Thoracic aorta endothelial cell (primary cell): ENCODE data around the gene FAM50A. TPM values are rescaled to one million over a fixed set of nuclear protein-coding genes. Genes with fewer than 3 reads are reported as not detected.

Source experiments
- small RNA-seq: library from RNA; depleted of rRNA; stranded (forward); fragments of <200 nt; gene quantifications from one replicate; pipeline ENCODE3, GENCODE V24; 2012
- total RNA-seq: library from RNA; depleted of rRNA; stranded (reverse); fragments of >200 nt; gene quantifications from 2 replicates; pipeline ENCODE4 v1.2.3, GENCODE V29; 2012

FAM50A gene
- 30.4 and 43.2 TPM in 2 replicates for total RNA-seq

GRCh38 chrX:154443992-154444754 lies at the start of gene FAM50A:
FAM50A (plus strand) TSS chrX:154444141; CDS start chrX:154444236, 95 bp downstream.

GRCh38 chrX:154397888-154398667 lies 45.9 kb upstream of the FAM50A start, which contains the start of gene RPL10:
RPL10 (plus strand) TSS chrX:154398377; CDS start chrX:154398520, 143 bp downstream.

GRCh38 chrX:154409222-154409871 lies 34.6 kb upstream of the FAM50A start, which contains the start of gene DNASE1L1:
DNASE1L1 (minus strand) TSS chrX:154409254; CDS start chrX:154405568, 3,686 bp downstream.

GRCh38 chrX:154428176-154429171 lies 15.5 kb upstream of the FAM50A start, which contains the start of gene ATP6AP1:
ATP6AP1 (plus strand) TSS chrX:154428677; CDS start chrX:154428693, 16 bp downstream.

GRCh38 chrX:154436983-154437752 lies 6.8 kb upstream of the FAM50A start, which contains the start of gene GDI1:
GDI1 (plus strand) TSS chrX:154437154; CDS start chrX:154437255, 101 bp downstream.

GRCh38 chrX:154458116-154458953 lies 14.4 kb downstream of the FAM50A start, which contains the start of gene PLXNA3:
PLXNA3 (plus strand) TSS chrX:154458281; CDS start chrX:154460184, 1,903 bp downstream.

GRCh38 chrX:154478728-154479622 lies 35.0 kb downstream of the FAM50A start, which contains the start of gene LAGE3:
LAGE3 (minus strand) TSS chrX:154479281; CDS start chrX:154478915, 366 bp downstream.

GRCh38 chrX:154486396-154487207 lies 42.7 kb downstream of the FAM50A start, which contains the start of gene UBL4A:
UBL4A (minus strand) TSS chrX:154486615; CDS start chrX:154486584, 31 bp downstream.

GRCh38 chrX:154490414-154491083 lies 46.6 kb downstream of the FAM50A start, which contains the start of gene SLC10A3:
SLC10A3 (minus strand) TSS chrX:154490629; CDS start chrX:154488940, 1,689 bp downstream.

Small RNA genes within 50 kb of the gene (small RNA-seq; reads per million reads assigned to genes)
- gene MIR6858 (not detected), gene RN7SL697P (not detected), gene SNORA70 (not detected)

Other genes with a start within 250 kb of the FAM50A start
- gene OPN1MW2, start 224.4 kb upstream of the FAM50A start, total RNA-seq: not detected in 2 replicates
- not detected in 2 replicates for gene OPN1MW3, start 186.6 kb upstream of the FAM50A start, total RNA-seq
- not detected in 2 replicates for gene TEX28, start 149.0 kb upstream of the FAM50A start, total RNA-seq
- under 0.01 TPM in 1 of 2 replicates, not detected in the other for gene TKTL1, start 148.3 kb upstream of the FAM50A start, total RNA-seq
- 1,397 and 1,424 TPM in 2 replicates for gene FLNA, start 69.5 kb upstream of the FAM50A start, total RNA-seq
- gene EMD, start 64.8 kb upstream of the FAM50A start, total RNA-seq: 32.3 and 38.3 TPM in 2 replicates
- gene RPL10, start 45.8 kb upstream of the FAM50A start, total RNA-seq: 2,059 and 2,767 TPM in 2 replicates
- gene DNASE1L1, start 34.9 kb upstream of the FAM50A start, total RNA-seq: 72.6 and 76.0 TPM in 2 replicates
- 19.4 and 23.1 TPM in 2 replicates for gene TAFAZZIN, start 32.6 kb upstream of the FAM50A start, total RNA-seq
- gene ATP6AP1, start 15.5 kb upstream of the FAM50A start, total RNA-seq: 65.6 and 70.3 TPM in 2 replicates
- gene GDI1, start 7.0 kb upstream of the FAM50A start, total RNA-seq: 76.2 and 88.4 TPM in 2 replicates
- gene PLXNA3, start 14.1 kb downstream of the FAM50A start, total RNA-seq: 8.4 and 13.8 TPM in 2 replicates
- 8.5 and 12.9 TPM in 2 replicates for gene LAGE3, start 35.1 kb downstream of the FAM50A start, total RNA-seq
- gene UBL4A, start 42.5 kb downstream of the FAM50A start, total RNA-seq: 32.4 and 32.8 TPM in 2 replicates
- gene SLC10A3, start 46.5 kb downstream of the FAM50A start, total RNA-seq: 17.3 and 18.7 TPM in 2 replicates
- gene FAM3A, start 72.1 kb downstream of the FAM50A start, total RNA-seq: 14.5 and 18.2 TPM in 2 replicates
- gene G6PD, start 102.7 kb downstream of the FAM50A start, total RNA-seq: 92.0 and 104 TPM in 2 replicates
- 20.2 and 21.4 TPM in 2 replicates for gene IKBKG, start 103.5 kb downstream of the FAM50A start, total RNA-seq
- gene CTAG1A, start 141.0 kb downstream of the FAM50A start, total RNA-seq: not detected in 2 replicates
- not detected in 2 replicates for gene CTAG1B, start 175.1 kb downstream of the FAM50A start, total RNA-seq
- gene CTAG2, start 209.4 kb downstream of the FAM50A start, total RNA-seq: not detected in 2 replicates